Measurements from ENCODE around the gene HLA-DMA. TPM values are rescaled to one million over a fixed set of nuclear protein-coding genes. Genes with fewer than 3 reads are reported as not detected.

Gene HLA-DMA
- total RNA-seq, 2 donors from 2014 or later = 9.2 to 15.4 TPM

DNA sequence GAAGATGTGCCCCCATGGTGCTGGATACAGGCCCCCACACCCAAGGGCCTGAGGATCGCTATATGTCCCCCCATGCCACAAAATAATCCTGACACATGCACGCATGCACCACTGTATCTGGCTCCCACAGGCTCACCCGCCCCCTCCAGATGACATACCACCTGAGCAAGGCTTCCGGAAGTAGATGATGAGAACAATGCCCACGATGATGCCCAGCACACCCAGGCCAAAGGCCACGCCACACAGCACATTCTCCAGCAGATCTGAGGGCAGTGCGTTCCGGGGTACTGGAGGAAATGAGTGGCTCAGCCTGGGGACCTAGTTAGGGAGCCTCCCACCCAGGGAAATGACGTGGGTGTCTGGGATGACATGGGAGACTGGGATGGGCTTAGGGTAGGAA lies 3.8 kb downstream of the HLA-DMA start:
- DNase-seq (ENCODE audit: low spot score) = no peak
- Histone ChIP-seq H3K9me3 (peaks cover 0 to 7% of the 10 kb centered on the region in 2 donors), H3K27me3 (no peaks in the 10 kb centered on the region), H3K4me3 (no peak overlapping the region), H3K4me1 (peaks cover 0 to 7% of the 10 kb centered on the region in 2 donors), H3K36me3 (no peaks in the 10 kb centered on the region), H3K27ac (no peak overlapping the region)
- TF ChIP-seq, protein P1, sequence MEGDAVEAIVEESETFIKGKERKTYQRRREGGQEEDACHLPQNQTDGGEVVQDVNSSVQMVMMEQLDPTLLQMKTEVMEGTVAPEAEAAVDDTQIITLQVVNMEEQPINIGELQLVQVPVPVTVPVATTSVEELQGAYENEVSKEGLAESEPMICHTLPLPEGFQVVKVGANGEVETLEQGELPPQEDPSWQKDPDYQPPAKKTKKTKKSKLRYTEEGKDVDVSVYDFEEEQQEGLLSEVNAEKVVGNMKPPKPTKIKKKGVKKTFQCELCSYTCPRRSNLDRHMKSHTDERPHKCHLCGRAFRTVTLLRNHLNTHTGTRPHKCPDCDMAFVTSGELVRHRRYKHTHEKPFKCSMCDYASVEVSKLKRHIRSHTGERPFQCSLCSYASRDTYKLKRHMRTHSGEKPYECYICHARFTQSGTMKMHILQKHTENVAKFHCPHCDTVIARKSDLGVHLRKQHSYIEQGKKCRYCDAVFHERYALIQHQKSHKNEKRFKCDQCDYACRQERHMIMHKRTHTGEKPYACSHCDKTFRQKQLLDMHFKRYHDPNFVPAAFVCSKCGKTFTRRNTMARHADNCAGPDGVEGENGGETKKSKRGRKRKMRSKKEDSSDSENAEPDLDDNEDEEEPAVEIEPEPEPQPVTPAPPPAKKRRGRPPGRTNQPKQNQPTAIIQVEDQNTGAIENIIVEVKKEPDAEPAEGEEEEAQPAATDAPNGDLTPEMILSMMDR (IDR thresholded peaks at IDR 0.05) = no peak

DNA sequence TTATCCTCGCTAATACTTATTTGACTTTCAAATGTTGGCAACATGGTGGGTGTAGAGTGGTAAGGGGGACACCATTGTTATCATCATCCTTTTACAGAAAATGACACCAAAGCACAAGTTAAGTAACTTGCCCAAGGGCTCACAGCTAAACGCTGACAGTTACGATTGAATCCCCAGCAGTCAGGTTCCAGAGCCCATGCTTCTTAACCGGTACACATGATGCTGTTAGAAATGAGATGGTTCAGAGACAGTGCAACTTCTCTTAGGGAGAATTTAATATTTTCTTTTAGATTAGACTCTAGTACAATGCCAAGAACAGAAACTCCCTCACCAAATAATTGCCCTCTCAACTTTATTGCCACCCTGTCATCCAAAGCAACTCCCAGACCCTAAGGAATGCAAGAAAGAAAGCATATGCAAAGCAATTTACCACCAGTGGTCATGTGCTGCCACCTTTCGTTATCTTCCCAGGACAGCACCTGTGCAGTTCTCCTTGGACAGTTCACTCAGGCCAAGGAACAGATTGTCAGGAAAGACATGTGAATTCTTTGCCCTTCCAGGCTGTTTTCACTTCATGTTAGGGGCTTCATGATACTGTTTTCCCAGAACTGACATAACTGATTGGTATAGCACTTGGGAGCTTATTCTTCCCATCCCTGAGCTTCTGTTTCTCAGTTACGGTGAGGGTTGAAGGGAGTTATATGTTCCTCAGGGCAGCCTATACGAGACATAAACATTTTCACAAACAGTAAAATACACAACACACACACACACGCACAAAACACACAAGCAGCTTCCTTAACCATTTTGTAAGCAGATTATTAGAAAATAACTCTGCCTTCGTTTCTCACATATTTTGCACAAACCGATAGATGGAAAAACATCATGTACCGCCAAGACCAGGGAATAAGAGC lies 5.1 kb downstream of the HLA-DMA start:
- H3K36me3 ChIP-seq = no peaks in the 10 kb centered on the region
- peaks cover 0 to 7% of the 10 kb centered on the region in 2 donors for H3K9me3 ChIP-seq
- DNase-seq (ENCODE audit: low spot score) = no peak
- H3K4me3 ChIP-seq = no peak overlapping the region
- H3K27ac ChIP-seq = no peak overlapping the region
- H3K27me3 ChIP-seq = no peaks in the 10 kb centered on the region
- peaks cover 0 to 5% of the 10 kb centered on the region in 2 donors for H3K4me1 ChIP-seq
- TF ChIP-seq, protein P1 (IDR thresholded peaks at IDR 0.05) = no peak

DNA sequence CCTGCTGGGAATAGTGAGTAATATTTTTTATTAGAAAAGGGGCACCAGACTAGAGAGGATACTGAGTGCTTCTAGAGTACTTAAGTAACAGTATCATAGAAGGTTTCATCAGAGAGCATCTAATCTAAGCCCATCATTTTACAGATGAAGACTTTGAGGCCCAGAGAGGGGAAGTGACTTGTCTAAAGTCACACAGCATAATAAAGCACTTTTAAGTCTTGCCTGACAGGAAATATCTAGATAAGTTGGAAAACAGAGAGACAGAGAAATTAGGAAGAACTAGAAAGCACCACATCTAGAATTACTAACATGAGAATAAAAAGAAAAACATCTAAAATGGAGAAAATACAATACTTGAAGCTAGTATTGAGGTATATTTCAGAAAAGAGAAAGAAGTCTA lies 6.0 kb downstream of the HLA-DMA start:
- no peak for DNase-seq (ENCODE audit: low spot score)
- H3K4me3 ChIP-seq = no peak overlapping the region
- H3K36me3 ChIP-seq = no peaks in the 10 kb centered on the region
- TF ChIP-seq, protein P1 (IDR thresholded peaks at IDR 0.05) = no peak
- H3K9me3 ChIP-seq = peaks cover 0 to 7% of the 10 kb centered on the region in 2 donors
- H3K27ac ChIP-seq = no peak overlapping the region
- no peaks in the 10 kb centered on the region for H3K27me3 ChIP-seq
- no peaks in the 10 kb centered on the region for H3K4me1 ChIP-seq

DNA sequence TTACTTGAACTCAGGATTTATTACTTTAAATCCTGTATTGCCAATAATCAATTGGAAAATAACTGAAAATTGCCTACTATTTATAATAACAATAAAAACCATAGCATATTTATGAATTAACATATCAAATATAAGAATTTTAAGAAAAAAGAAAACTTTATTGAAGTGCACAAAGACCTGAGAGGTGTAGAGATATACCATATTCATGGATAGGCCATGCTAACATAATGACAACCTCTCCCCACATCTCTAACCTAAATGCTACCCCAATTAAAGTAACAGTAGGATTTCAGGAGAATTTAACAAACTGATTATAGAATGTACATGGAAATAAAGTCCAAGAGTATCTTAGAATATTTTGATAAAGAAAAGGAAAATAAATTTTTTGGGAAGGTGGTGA lies 6.9 kb downstream of the HLA-DMA start:
- Histone ChIP-seq H3K27me3 (no peaks in the 10 kb centered on the region), H3K4me3 (no peak overlapping the region), H3K36me3 (no peaks in the 10 kb centered on the region), H3K4me1 (peaks cover 0 to 6% of the 10 kb centered on the region in 2 donors), H3K27ac (no peak overlapping the region), H3K9me3 (peaks cover 0 to 7% of the 10 kb centered on the region in 2 donors)
- TF ChIP-seq, protein P1 (IDR thresholded peaks at IDR 0.05) = no peak
- DNase-seq (ENCODE audit: low spot score) = no peak

DNA sequence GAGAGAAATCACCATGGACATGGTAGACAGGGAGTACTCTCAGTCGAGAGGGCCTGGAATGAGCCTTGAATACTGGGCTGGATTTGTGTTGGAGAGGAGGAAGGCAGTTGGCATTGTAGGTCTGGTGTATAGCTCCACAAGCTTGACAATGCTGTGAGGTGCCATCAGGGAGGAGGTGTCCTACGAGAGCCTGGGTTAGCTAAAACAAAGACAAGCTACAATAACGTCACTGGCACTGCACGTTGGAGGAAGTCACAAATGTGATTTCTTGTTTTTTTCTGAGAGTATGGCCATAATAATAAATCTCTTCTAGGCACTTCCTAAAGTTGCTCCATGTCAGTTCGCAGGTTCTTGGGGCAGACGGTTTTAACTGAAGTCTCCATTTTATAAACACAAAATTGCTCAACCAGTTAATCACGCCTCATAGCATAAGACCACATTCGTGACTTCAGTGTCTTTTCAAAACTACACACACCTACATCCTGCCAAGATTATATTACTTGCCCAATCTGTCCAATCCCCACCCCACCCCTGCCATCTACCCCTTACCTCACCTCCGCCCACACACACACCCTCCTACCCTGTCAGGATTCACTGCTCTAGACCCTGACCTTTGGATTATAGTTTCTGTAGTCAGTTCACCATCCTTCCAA lies 7.7 kb downstream of the HLA-DMA start:
- H3K4me1 ChIP-seq = peaks cover 0 to 13% of the 10 kb centered on the region in 2 donors
- TF ChIP-seq, protein P1 (IDR thresholded peaks at IDR 0.05) = no peak
- DNase-seq (ENCODE audit: low spot score) = no peak
- H3K36me3 ChIP-seq = no peaks in the 10 kb centered on the region
- peaks cover 0 to 7% of the 10 kb centered on the region in 2 donors for H3K9me3 ChIP-seq
- no peak overlapping the region for H3K27ac ChIP-seq
- H3K4me3 ChIP-seq = no peak overlapping the region
- no peaks in the 10 kb centered on the region for H3K27me3 ChIP-seq
